GM18507 (cell line): Measurements from ENCODE around the gene PAPSS2.
"Not testable (repeated sequence)": the region's sequence is repeated elsewhere in the genome, so short reads cannot be mapped to it uniquely, and the experiment has no call there.

Experiments used
- DNase-seq: peaks from one replicate; pipeline ENCODE4 v3.0.0; 2011; ENCODE audit warnings: low read depth; ENCODE audit not compliant: insufficient read length; ENCODE audit errors: extremely low spot score
- FAIRE-seq: peaks from 2 replicates; lab custom pipeline; 2011; peaks lifted over from hg19 to GRCh38; lab: Jason Lieb, UNC

Gene PAPSS2

GRCh38 chr10:87659571-87660483 is at the start of gene PAPSS2:
PAPSS2 (plus strand) TSS chr10:87659878; CDS start chr10:87659982, 104 bp downstream.
- DNase-seq: no peak
- FAIRE-seq: no peak

GRCh38 chr10:87611341-87611740 is 48.3 kb upstream of the PAPSS2 start:
- DNase-seq, FAIRE-seq: not testable (repeated sequence)

GRCh38 chr10:87612115-87612514 is 47.6 kb upstream of the PAPSS2 start:
- FAIRE-seq: no peak
- DNase-seq: no peak

- DNase-seq (no peak), FAIRE-seq (no peak)
Observed at GRCh38 chr10:87613751-87614150, 45.9 kb upstream of the PAPSS2 start.

GRCh38 chr10:87615856-87616255 is 43.8 kb upstream of the PAPSS2 start:
- FAIRE-seq: no peak
- no peak for DNase-seq

GRCh38 chr10:87617503-87617902 is 42.2 kb upstream of the PAPSS2 start:
- no peak for FAIRE-seq
- DNase-seq: no peak

- FAIRE-seq: no peak
- DNase-seq: no peak
Observed at GRCh38 chr10:87618566-87619423, 40.9 kb upstream of the PAPSS2 start.

- DNase-seq: no peak
- no peak for FAIRE-seq
Observed at GRCh38 chr10:87619705-87620104, 40.0 kb upstream of the PAPSS2 start.

GRCh38 chr10:87621440-87621839 is 38.2 kb upstream of the PAPSS2 start:
- FAIRE-seq, DNase-seq: not testable (repeated sequence)

GRCh38 chr10:87622314-87623004 is 37.2 kb upstream of the PAPSS2 start:
- FAIRE-seq: peak; percentile 71

GRCh38 chr10:87623191-87623590 is 36.5 kb upstream of the PAPSS2 start:
- FAIRE-seq: no peak
- no peak for DNase-seq

More at GRCh38 chr10:87622314-87623004, 37.2 kb upstream of the PAPSS2 start:
- no peak for DNase-seq

- no peak for DNase-seq
- no peak for FAIRE-seq
Observed at GRCh38 chr10:87625661-87626060, 34.0 kb upstream of the PAPSS2 start.

GRCh38 chr10:87626422-87626892 is 33.2 kb upstream of the PAPSS2 start:
- DNase-seq (no peak), FAIRE-seq (no peak)

GRCh38 chr10:87630171-87630570 is 29.5 kb upstream of the PAPSS2 start:
- DNase-seq (no peak), FAIRE-seq (no peak)

- no peak for FAIRE-seq
- DNase-seq: no peak
Observed at GRCh38 chr10:87632454-87632853, 27.2 kb upstream of the PAPSS2 start.

- no peak for FAIRE-seq
- no peak for DNase-seq
Observed at GRCh38 chr10:87634311-87634710, 25.4 kb upstream of the PAPSS2 start.

GRCh38 chr10:87635498-87636312 is 24.0 kb upstream of the PAPSS2 start:
- no peak for DNase-seq
- peak; percentile 86 for FAIRE-seq

- no peak for FAIRE-seq
- DNase-seq: no peak
Observed at GRCh38 chr10:87636313-87636915, 23.3 kb upstream of the PAPSS2 start.
